Activated CD8-positive, alpha-beta memory T cell treated with anti-CD3 and anti-CD28 coated beads, Interleukin-2, amount 10 ng/mL, durations not matched to agents 7 days and 5 days (primary cell): ENCODE data around the gene MRPL52. TPM values are rescaled to one million over a fixed set of nuclear protein-coding genes. Genes with fewer than 3 reads are reported as not detected.
"Not testable (repeated sequence)": the region's sequence is repeated elsewhere in the genome, so short reads cannot be mapped to it uniquely, and the experiment has no call there.

ENCODE experiments used
- ATAC-seq: fragments of 150-1000 bp; cut with Tn5 transposase; one replicate; pipeline ENCODE4 v1.10.0; 2021; ENCODE audit warnings: moderate library complexity
- CTCF ChIA-PET: fragments of 350-600 bp; sonication (Branson Sonifier 250); formaldehyde crosslinking; loops from one replicate; lab custom pipeline; 2021; ENCODE audit warnings: antibody characterized with exemption; lab: Charles Lee
- DNase-seq: peaks from one replicate; pipeline ENCODE4 v3.0.0-alpha.2; 2020
- H3K27ac Mint-ChIP-seq: one replicate; pipeline ENCODE4 v1.8.0; 2021; ENCODE audit warnings: mild to moderate bottlenecking, mixed read lengths
- H3K27me3 Mint-ChIP-seq: one replicate; pipeline ENCODE4 v1.8.0; 2021; ENCODE audit warnings: mixed read lengths
- H3K36me3 Mint-ChIP-seq: one replicate; pipeline ENCODE4 v1.8.0; 2021; ENCODE audit warnings: mild to moderate bottlenecking, mixed read lengths
- H3K4me1 Mint-ChIP-seq: one replicate; pipeline ENCODE4 v1.8.0; 2021; ENCODE audit warnings: mixed read lengths
- H3K4me3 Mint-ChIP-seq: one replicate; pipeline ENCODE4 v1.8.0; 2021; ENCODE audit warnings: mild to moderate bottlenecking, moderate library complexity, mixed read lengths
- H3K9me3 Mint-ChIP-seq: one replicate; pipeline ENCODE4 v1.8.0; 2022; ENCODE audit warnings: low read depth, mixed read lengths
- total RNA-seq, 2 experiments: library from RNA; stranded (reverse); gene quantifications; one replicate each; pipeline ENCODE4 v1.2.3, GENCODE V29; 2021

MRPL52 gene
- total RNA-seq, 2 experiments from 2014 or later: 107 to 147 TPM

DNA sequence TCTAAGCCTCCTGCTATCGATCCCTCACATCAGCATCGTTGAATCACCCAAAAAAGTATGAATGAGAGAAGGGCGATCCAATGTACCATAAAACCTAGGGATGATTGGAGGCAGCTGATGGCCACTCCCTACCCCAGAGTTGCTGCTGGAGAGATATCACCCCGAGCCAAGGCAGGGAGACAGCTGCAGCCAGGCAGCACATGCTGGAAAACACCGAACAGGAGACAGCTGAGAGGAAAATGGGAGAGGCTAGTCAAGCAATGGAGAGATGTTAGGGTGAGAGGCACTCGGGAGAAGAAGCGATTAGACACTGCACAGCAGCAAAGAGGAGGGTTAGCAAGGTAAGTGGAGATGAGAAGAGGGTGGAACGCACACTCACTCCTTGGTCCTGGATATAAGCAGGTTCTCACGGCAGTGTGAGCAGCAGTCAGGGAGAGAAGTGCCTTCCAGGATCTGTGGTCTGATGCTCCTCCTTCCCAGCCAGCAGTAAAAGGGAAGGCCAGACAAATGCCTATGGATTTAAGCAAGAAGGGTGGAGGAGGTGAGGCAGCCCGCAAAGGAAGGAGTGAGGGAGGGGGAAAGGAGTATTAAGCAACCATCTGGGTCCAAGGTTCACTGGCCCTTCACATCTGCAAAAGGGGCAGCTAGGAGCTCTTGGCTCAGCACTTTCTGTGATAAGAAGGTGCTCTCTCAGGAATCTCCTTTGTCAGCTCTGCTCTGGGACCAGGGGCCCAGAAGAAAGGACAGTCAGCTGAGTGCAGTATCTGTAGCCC is 14.6 kb upstream of the MRPL52 start, which contains the start of gene SLC7A7:
SLC7A7 (minus strand) TSS at position 495 of the 773 bp plus-strand sequence. CDS start 2,037 bp downstream, outside the sequence.
- no peak within 1 kb of the TSS for H3K27ac Mint-ChIP-seq
- CTCF ChIA-PET: interaction anchor here (1.1 to 1.7 kb wide), 6 partner anchors 38 to 245 kb away, joined by 3 to 4 read pairs (median 3); no protein-coding TSS in a partner anchor
- DNase-seq: no peak
- H3K9me3 Mint-ChIP-seq: no peaks in the 10 kb centered on the region
- H3K27me3 Mint-ChIP-seq: peaks cover 15% of the 10 kb centered on the region
- H3K36me3 Mint-ChIP-seq: no peaks in the 10 kb centered on the region
- peaks cover 17% of the 10 kb centered on the region for H3K4me1 Mint-ChIP-seq
- no peak for ATAC-seq
- H3K4me3 Mint-ChIP-seq: no peak within 1 kb of the TSS

DNA sequence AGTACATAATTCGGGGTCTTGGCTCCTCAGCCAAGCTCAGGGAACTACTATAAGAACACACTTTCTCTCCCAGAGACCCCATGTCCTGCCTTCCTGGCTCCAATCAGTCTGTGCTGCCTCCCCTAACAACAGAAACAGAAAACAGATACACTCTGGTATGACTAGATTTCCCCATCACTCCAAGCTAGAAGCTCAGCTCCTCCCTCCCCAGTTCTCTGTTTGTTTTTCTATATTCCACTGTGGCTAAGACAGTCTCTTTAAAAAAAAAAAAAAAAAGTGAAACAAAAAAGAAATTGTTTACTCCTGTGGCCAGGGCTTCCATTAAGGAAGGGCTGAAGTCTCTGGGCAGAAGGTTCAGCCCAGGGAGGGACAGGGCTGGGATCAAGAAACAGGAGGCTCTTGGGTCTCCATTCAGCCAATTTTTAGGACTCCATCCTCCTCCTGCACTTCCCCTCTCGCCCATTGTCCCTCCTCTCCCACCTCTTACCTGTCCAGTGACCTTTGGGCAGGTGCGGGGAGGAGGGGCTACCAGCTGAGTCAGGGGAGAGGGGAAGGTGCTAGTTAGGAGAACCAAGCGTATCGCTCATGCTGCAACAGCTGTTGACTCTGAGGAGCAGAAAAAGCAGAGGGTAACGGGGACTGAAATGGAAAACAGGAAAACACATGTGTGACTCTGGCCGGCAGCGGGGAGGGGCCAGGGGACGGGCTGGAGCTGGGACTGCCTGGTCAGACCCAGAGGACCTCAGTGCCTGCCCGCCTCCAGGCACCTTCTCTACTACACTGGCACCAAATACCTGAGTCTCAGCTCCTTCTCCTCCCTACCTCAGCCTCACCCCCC is 10.3 kb upstream of the MRPL52 start:
- ATAC-seq: peak; percentile 29
- no peak overlapping the region for H3K27ac Mint-ChIP-seq

GRCh38 chr14:22820731-22821130 is 9.0 kb upstream of the MRPL52 start:
- Mint-ChIP-seq H3K36me3 (no peaks in the 10 kb centered on the region), H3K9me3 (no peaks in the 10 kb centered on the region), H3K27me3 (peaks cover 28% of the 10 kb centered on the region), H3K4me1 (peaks cover 31% of the 10 kb centered on the region), H3K4me3 (no peak overlapping the region), H3K27ac (no peak overlapping the region)
- DNase-seq (no peak), ATAC-seq (no peak)
- CTCF ChIA-PET: interaction anchor here (0.7 to 7.8 kb wide), 12 partner anchors 10 to 249 kb away, joined by 3 to 239 read pairs (median 6); partner anchors contain the start of genes LRP10 and OXA1L

More for the DNA sequence above, 10.3 kb upstream of the MRPL52 start:
- Mint-ChIP-seq H3K9me3 (no peaks in the 10 kb centered on the region), H3K27me3 (peaks cover 30% of the 10 kb centered on the region), H3K4me3 (no peak overlapping the region), H3K36me3 (no peaks in the 10 kb centered on the region), H3K4me1 (peaks cover 22% of the 10 kb centered on the region)
- DNase-seq: no peak
- CTCF ChIA-PET: interaction anchor here (0.6 to 7.8 kb wide), 14 partner anchors 10 to 1085 kb away, joined by 3 to 239 read pairs (median 4); partner anchors contain the start of genes ABHD4, MMP14 and MRPL52

GRCh38 chr14:22821193-22822015 is 8.3 kb upstream of the MRPL52 start:
- CTCF ChIA-PET: interaction anchor here (0.7 to 7.8 kb wide), 13 partner anchors 9 to 263 kb away, joined by 3 to 239 read pairs (median 5); partner anchors contain the start of genes LRP10 and OXA1L
- DNase-seq: no peak
- no peaks in the 10 kb centered on the region for H3K9me3 Mint-ChIP-seq
- H3K4me3 Mint-ChIP-seq: no peak overlapping the region
- H3K4me1 Mint-ChIP-seq: peaks cover 29% of the 10 kb centered on the region
- peaks cover 28% of the 10 kb centered on the region for H3K27me3 Mint-ChIP-seq
- ATAC-seq: no peak
- no peaks in the 10 kb centered on the region for H3K36me3 Mint-ChIP-seq
- H3K27ac Mint-ChIP-seq: no peak overlapping the region

GRCh38 chr14:22822016-22822570 is 7.6 kb upstream of the MRPL52 start:
- no peak overlapping the region for H3K27ac Mint-ChIP-seq
- no peaks in the 10 kb centered on the region for H3K36me3 Mint-ChIP-seq
- H3K9me3 Mint-ChIP-seq: no peaks in the 10 kb centered on the region
- DNase-seq (no peak), ATAC-seq (no peak)
- peaks cover 29% of the 10 kb centered on the region for H3K4me1 Mint-ChIP-seq
- H3K4me3 Mint-ChIP-seq: peak overlapping the region; percentile 30
- CTCF ChIA-PET: interaction anchor here (0.6 to 7.8 kb wide), 37 partner anchors 8 to 266 kb away, joined by 3 to 239 read pairs (median 6); partner anchors contain the start of genes ABHD4, AJUBA, CDH24 and DAD1
- peaks cover 28% of the 10 kb centered on the region for H3K27me3 Mint-ChIP-seq

DNA sequence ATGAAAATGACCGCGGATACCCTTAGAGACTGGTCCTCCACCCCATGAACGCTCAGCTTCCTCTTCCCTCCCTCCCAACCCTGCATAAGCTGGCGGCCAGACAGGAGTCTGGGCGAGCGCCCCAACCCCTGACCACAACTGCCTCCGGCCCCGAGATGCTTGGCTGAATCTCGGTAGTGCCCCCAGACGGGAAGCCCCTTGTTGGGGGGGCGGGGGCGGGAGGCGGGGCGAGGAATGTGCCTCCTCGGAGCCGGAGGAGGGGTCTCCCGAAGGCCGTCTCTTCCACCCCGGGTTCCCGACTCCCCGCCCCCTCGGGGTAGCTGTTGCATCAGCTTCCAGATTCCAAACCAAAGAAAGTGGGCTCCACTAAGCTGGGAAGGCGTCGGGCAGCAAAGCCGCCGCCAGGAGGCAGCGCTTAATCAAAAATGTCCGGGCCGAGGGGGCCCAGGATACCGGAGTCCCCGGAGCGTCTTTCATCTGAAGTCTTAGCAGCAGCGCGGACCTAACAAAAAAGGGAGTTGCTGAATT is 7.1 kb upstream of the MRPL52 start:
- Mint-ChIP-seq H3K4me3 (peak overlapping the region; percentile 30), H3K36me3 (no peaks in the 10 kb centered on the region), H3K27me3 (peaks cover 28% of the 10 kb centered on the region), H3K4me1 (peaks cover 29% of the 10 kb centered on the region), H3K9me3 (no peaks in the 10 kb centered on the region), H3K27ac (no peak overlapping the region)
- DNase-seq (peak; percentile 81), ATAC-seq (peak; percentile 94)
- CTCF ChIA-PET: interaction anchor here (0.6 to 7.8 kb wide), 41 partner anchors 8 to 997 kb away, joined by 3 to 239 read pairs (median 6); partner anchors contain the start of genes ABHD4, AJUBA, CDH24 and DAD1

DNA sequence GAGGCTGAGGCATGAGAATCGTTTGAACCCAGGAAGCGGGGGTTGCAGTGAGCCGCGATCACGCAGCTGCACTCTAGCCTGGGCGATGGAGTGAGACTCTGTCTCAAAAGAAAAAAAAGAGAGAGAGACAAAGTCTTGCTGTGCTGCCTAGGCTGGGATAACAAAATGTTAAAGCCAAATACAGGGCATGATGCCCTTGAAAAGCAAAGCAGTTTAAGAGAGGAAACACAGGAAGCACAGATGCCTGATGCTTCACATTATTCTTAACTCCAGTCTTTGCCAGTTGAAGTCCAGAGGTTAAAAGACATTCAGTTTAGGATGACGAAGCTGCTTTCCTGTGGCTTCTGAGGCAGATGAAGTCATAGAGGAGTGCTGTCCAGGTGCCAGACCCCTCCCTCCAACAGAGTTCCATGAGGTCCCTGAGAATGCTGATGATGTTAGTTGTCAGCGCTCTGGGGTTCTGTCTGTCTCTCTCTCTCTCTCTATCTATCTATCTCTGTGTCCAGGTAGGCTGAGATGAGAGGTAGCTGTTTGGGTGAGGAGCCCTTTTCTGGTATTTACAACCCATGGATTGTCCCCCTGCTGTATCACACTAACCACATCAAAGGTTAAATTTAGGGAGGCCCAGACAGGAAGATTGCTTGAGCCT is 4.9 kb upstream of the MRPL52 start:
- Mint-ChIP-seq H3K27ac (no peak overlapping the region), H3K4me3 (no peak overlapping the region), H3K9me3 (no peaks in the 10 kb centered on the region), H3K36me3 (peaks cover 5% of the 10 kb centered on the region), H3K27me3 (peaks cover 23% of the 10 kb centered on the region), H3K4me1 (peaks cover 30% of the 10 kb centered on the region)
- DNase-seq (no peak), ATAC-seq (no peak)
- CTCF ChIA-PET: interaction anchor here (1.0 to 7.8 kb wide), 16 partner anchors 13 to 253 kb away, joined by 3 to 239 read pairs (median 8); partner anchors contain the start of genes AJUBA, DAD1, LRP10 and PRMT5

- not testable (repeated sequence) for H3K9me3 Mint-ChIP-seq, DNase-seq, H3K27me3 Mint-ChIP-seq, ATAC-seq
- peak overlapping the region; percentile 96 for H3K27ac Mint-ChIP-seq
- CTCF ChIA-PET: interaction anchor here (0.8 to 10.0 kb wide), 10 partner anchors 10 to 272 kb away, joined by 3 to 143 read pairs (median 6); partner anchors contain the start of gene RBM23
- peak overlapping the region; percentile 92 for H3K4me3 Mint-ChIP-seq
- peaks cover 32% of the 10 kb centered on the region for H3K4me1 Mint-ChIP-seq
- H3K36me3 Mint-ChIP-seq: peaks cover 22% of the 10 kb centered on the region
Measured at GRCh38 chr14:22829076-22829660, 519 bp upstream of the MRPL52 start.

DNA sequence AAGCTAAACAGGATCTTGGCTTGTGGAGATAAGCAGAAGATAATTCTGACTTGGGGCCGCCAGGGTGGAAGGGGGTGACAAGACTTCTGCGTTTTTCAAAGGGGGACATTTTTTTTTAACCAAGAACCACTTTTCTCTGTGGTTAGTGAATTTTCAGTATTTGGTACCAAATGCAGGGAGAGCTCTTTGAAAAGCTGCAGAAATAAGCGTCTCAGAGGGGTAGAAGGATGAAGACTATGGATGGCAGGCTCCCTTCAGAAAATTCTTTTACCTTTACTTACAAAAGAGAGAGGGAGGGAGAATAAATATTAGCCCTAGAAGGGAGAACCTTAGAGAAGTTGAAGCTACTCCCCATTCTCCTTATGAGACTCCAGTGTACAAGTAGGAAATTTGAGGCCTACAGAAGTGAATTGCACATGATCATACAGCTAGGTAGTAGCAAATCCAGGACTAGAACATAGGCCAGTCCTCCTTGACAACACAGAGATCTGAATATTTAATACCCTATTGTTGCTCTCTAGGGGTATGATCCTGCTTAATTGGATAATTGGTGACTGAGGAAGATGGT is 840 bp downstream of the MRPL52 start:
- CTCF ChIA-PET: interaction anchor here (0.8 to 10.0 kb wide), 18 partner anchors 8 to 260 kb away, joined by 3 to 143 read pairs (median 4); partner anchors contain the start of genes ABHD4, OXA1L, PRMT5 and RBM23
- Mint-ChIP-seq H3K9me3 (no peaks in the 10 kb centered on the region), H3K27me3 (peaks cover 3% of the 10 kb centered on the region), H3K4me3 (peak overlapping the region; percentile 92), H3K4me1 (peaks cover 24% of the 10 kb centered on the region), H3K27ac (peak overlapping the region; percentile 96), H3K36me3 (peaks cover 29% of the 10 kb centered on the region)
- no peak for DNase-seq
- ATAC-seq: no peak

DNA sequence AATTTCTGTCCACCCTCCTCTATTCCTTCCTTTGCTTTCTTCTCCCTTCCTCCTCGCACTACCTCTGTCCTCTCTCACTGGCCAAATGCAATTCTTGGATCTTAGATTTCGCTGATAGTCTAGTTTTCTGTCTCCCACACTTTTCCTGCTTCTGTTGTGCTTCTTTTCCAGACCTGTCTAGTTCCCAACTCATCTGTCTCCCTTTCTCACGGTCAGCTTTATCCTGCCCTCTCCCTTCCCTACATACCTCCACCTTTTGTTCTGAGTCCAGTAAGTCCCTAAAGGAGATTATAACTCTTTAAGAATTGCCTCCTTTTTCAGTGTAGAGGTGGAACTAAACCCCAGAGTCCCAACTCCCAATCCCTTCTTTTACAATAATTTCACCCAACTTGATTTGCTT is 5.8 kb downstream of the MRPL52 start:
- Mint-ChIP-seq H3K27ac (no peak overlapping the region), H3K27me3 (peaks cover 16% of the 10 kb centered on the region), H3K4me1 (peaks cover 21% of the 10 kb centered on the region)

More for the DNA sequence above, 5.8 kb downstream of the MRPL52 start:
- Mint-ChIP-seq H3K36me3 (peaks cover 27% of the 10 kb centered on the region), H3K9me3 (no peaks in the 10 kb centered on the region), H3K4me3 (no peak overlapping the region)
- no peak for DNase-seq
- no peak for ATAC-seq
- CTCF ChIA-PET: interaction anchor here (1.3 to 10.0 kb wide), 4 partner anchors 12 to 264 kb away, joined by 3 to 143 read pairs (median 10); partner anchors contain the start of gene ABHD4
